HG03575 (cell line): Measurements from ENCODE around the gene NEFH.

ENCODE experiments used
- ATAC-seq: cut with Tn5 transposase; IDR thresholded peaks from one replicate; pipeline ENCODE4 v1.9.1; 2021; ENCODE audit not compliant: unreplicated experiment, insufficient number of reproducible peaks, low FRiP score; ENCODE audit errors: extremely low read depth

NEFH gene

GRCh38 chr22:29528144-29528543 is 48.1 kb downstream of the NEFH start:
- ATAC-seq: no peak

- no peak for ATAC-seq
Measured at GRCh38 chr22:29530716-29531115, 50.7 kb downstream of the NEFH start.

DNA sequence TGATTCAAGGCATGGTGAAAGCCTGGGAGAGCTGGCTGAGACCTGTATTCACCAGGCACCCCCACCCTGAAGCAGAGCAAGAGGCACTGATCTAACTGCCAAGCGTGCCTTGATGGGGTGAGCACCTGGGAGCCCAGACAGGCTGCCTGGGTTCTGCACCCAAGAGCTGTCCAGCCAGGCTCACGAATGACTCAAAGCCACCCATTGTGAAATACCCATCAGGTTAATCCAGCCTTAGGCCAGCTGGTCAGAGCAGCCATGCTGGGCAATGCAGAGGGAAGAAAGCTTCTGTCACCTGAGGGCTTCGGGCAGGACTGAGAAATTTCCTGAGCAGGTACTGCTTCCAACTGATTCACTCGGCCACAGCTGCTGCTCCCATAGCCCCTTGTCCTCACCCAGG is 51.4 kb downstream of the NEFH start:
- no peak for ATAC-seq

GRCh38 chr22:29536411-29536810 is 56.4 kb downstream of the NEFH start:
- ATAC-seq: no peak

GRCh38 chr22:29539105-29539504 is 59.1 kb downstream of the NEFH start:
- no peak for ATAC-seq
